A673 (cell line): ENCODE results near the gene POLR1G.

ENCODE experiments used
- CTCF ChIP-seq: fragments of 300-800, 200-600 bp; sonication (generic); conservative IDR thresholded peaks from 2 replicates; pipeline ENCODE4 v1.5.1; 2017; ENCODE audit warnings: low read depth, mild to moderate bottlenecking, antibody characterized with exemption, low read length, moderate library complexity, mixed read lengths
- EZH2 ChIP-seq: fragments of 200-600 bp; sonication (generic); IDR thresholded peaks from 2 replicates; pipeline ENCODE4 v1.6.1; 2017; ENCODE audit warnings: borderline replicate concordance, low read depth, mild to moderate bottlenecking, mixed read lengths, antibody characterized with exemption, low read length; ENCODE audit not compliant: poor library complexity, severe bottlenecking

- TF ChIP-seq CTCF = peak; percentile 52
- no peak for TF ChIP-seq EZH2
Observed at GRCh38 chr19:45403781-45404556, 2.5 kb upstream of the POLR1G start.
